Dermis blood vessel endothelial cell (primary cell): Measurements from ENCODE around the gene PDZD8. TPM values are rescaled to one million over a fixed set of nuclear protein-coding genes. Genes with fewer than 3 reads are reported as not detected.
"Not testable (repeated sequence)": the region's sequence is repeated elsewhere in the genome, so short reads cannot be mapped to it uniquely, and the experiment has no call there.

Experiments used
- DNase-seq: peaks from one replicate; pipeline ENCODE4 v3.0.0; 2010
- total RNA-seq: library from RNA; depleted of rRNA; stranded (reverse); fragments of >200 nt; gene quantifications from 2 replicates; pipeline ENCODE4 v1.2.3, GENCODE V29; 2014

The PDZD8 gene
- total RNA-seq, 1 donor from 2014 or later = 16.0 TPM

GRCh38 chr10:117290872-117291271, 84.4 kb downstream of the PDZD8 start:
- not testable (repeated sequence) for DNase-seq

DNA sequence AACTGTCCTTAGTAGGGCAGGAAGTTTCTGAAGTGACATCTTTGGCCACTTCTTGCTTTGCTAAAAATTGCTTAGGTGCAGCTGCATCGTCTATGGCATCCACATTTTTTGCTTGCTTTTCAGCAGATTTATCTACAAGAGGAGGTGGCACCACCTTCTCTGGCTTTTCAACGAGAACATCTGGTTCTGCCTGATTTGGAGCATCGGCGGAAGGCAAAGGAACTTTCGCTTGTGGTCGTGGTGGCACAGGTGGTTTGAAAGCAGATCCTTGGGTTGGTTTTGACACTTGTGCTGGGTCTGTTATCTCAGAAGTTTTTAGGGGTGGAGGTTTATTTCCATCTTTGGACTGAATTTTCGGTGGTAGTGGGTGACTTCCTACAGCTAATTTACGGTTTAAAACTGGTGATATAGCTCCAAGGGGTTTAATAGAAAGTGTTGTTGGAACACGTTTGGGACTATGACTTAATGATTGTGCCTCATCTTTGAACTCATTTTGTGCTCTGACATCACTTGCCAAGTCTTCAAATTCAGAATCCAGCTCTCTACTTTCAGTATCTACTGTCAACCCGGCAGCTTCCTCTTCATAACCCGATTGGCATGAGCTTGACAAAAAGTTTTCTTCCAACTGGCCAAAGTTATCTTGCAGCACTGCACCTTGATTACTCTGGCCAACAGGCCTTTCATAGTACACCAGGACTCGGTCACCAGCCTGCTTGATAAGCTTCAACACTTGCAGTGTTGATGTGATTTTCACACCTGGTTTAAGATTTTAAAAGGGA, 90.3 kb downstream of the PDZD8 start:
- DNase-seq = no peak

DNA sequence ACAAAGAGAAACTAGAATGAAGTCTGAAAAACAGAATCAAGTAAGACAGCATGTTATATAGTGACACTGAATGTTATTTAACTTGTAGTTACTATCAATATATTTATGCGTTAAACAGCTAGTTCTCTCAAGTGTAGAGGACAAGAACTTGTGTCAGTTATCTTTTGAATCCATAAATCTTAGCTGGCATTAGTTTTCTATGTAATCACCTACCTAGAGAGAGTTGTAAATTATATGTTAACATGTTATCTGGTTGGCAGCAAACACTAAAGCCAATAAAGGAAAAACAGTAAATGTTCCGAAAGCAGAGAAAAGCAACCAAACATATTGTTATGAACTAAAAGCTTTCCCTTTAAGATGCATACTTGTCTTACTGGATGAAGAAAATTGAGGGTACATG, 97.6 kb downstream of the PDZD8 start:
- no peak for DNase-seq

GRCh38 chr10:117275121-117275520, 100.1 kb downstream of the PDZD8 start:
- DNase-seq = no peak

DNA sequence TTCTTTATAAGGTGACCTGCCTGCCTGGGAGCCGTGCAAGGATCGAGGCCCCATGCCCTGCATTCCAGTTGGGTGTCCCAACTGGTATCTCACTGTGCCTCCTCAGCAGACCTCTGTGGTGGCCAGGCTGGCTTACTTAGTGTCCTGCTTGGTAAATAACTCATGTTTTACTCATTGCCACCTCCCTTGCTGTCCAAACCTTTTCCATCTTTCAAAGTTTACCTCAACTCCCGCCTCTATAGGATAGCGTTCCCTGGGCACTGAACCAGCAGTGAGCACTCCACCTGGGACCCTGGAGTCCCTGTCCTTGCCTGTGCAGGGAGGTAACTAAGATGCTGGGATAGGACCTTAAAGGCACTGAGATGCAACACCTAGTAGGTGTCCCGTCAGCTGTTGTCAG, 100.7 kb downstream of the PDZD8 start:
- DNase-seq = no peak

- DNase-seq = no peak
Measured at GRCh38 chr10:117273980-117274379, 101.3 kb downstream of the PDZD8 start.

DNA sequence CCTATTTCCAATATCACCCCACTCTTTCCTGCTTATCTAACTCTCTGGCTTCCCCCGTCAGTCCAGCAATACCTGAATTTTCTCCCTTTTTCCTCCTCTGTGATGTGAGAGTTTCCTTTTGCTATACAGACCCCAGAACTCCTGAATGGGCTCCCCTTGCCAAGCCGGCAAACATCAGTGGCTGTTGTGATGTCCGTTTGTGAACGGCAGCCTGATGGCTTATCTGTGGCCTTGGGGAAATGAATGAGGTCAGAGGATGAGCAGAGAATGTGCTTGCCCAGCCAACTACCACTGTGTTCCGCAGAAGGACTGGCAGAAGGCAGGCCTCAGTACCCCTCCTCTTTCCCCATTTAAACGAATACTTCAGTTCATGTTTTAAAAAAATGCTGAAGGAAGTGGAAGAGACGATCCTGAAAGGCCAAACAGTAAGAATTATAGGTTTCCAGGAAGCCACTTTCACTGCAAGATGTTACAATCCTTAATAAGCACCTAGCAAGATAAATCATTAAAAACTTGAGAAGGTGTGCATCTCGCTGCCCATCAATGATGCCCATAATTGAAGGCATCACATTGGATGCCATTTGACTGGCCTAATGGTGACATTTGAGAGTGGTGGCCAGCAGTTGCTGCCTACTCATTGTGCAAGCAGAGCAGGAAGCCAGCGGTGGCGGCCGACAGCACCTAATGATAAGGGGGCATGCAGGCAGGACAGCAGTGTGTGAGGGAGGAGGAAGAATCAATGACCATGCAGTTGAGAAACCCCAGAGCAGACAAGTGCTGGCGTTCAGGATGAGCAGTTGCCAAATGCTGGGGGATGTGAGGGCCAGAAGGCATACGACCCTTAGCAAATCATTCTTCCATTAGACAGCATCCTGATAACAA, 102.8 kb downstream of the PDZD8 start:
- no peak for DNase-seq

DNA sequence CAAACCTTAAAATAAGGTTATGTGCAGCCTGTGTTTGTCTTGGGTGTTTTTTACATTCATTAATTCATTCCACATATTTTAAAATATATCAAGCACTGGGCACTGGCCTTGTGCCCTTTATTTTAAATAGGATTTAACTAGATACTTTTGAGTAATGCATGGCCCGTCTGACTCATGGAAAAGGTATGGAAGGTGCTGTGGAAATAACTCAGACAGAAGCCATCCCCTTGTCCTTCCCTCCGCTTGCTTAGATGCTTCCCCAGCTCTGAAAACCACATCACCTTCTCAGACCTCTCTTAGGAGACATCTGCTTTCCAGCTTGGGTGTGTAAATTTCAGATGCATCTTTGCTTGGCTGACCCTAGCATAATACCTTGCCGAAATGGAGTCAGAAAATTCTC, 103.8 kb downstream of the PDZD8 start:
- no peak for DNase-seq

DNA sequence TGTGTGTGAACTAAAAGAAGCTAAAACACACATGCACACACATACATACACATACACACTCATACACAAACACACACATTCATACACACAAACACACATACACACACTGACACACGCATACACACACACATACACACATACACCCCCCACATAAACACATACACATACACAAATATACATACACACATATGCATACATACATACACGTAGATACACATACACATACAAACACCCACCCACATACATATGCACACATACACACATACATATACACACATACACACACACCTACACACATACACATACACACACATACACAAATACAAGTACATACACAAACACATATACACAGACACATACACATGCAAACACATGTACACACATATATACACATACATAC, 106.3 kb downstream of the PDZD8 start:
- DNase-seq = no peak

- no peak for DNase-seq
Measured at GRCh38 chr10:117268258-117268657, 107.0 kb downstream of the PDZD8 start.

GRCh38 chr10:117266812-117267211, 108.4 kb downstream of the PDZD8 start:
- no peak for DNase-seq

DNA sequence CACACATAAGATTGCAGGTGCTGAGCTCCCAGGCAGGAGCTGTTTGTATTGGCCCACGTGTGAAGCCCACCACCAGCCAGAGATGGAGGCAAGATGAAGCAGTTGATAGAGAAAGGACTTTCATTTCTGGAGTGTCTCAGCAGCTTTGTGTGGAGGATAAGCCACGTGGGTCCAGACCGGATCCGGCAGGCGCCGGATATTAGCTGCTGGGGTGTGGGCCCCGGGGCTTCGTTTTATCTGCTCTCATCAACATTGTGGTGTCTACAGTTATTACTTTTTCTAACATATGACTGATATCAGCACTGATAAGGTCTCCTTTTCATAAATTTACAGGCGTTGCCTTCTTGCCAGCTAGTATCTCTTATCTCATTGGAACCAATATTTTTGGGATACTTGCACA, 108.8 kb downstream of the PDZD8 start:
- no peak for DNase-seq

DNA sequence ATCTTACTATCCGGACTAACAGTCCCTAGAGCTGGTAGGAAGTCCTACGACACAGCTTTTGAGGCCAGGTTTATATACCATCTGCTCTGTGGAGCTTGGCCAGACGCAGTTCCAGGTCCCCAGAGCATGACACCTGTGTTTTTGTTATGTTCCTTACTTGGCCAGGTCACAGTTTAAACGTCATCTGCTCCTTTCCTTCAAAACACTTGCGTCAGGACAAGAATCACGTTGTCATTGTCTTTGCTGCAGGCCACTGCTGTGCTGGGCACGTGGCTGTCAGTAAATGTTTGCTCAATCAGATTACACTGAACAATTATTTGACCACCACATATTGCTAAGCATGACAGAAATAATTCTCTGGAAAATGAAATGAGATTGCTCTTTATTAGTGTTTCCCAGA, 110.5 kb downstream of the PDZD8 start:
- no peak for DNase-seq

GRCh38 chr10:117262903-117263293, 112.3 kb downstream of the PDZD8 start:
- DNase-seq = no peak

GRCh38 chr10:117262291-117262902, 112.8 kb downstream of the PDZD8 start:
- DNase-seq = no peak

- no peak for DNase-seq
Measured at GRCh38 chr10:117261501-117261900, 113.7 kb downstream of the PDZD8 start.

GRCh38 chr10:117260084-117260483, 115.2 kb downstream of the PDZD8 start:
- no peak for DNase-seq

DNA sequence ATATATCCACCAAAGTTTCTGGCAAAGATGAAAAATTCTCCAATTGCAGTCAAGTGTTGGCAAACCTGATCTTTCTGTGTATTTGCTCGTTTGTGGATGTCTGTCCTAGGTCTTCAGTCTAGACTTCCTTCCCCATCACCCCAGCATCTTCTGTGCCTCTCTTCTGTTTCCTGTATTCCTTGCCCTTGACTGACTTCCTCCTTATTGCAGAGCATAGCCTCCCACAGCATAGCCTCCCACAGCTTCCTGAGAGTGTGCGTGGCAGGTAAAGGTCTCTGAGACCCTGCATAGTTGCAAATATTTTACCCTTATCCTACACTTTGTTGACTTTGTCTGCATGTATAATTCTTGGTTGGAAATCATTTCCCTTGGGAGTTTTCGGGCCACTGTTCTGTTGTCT, 116.0 kb downstream of the PDZD8 start:
- no peak for DNase-seq

GRCh38 chr10:117257721-117258120, 117.5 kb downstream of the PDZD8 start:
- no peak for DNase-seq

DNA sequence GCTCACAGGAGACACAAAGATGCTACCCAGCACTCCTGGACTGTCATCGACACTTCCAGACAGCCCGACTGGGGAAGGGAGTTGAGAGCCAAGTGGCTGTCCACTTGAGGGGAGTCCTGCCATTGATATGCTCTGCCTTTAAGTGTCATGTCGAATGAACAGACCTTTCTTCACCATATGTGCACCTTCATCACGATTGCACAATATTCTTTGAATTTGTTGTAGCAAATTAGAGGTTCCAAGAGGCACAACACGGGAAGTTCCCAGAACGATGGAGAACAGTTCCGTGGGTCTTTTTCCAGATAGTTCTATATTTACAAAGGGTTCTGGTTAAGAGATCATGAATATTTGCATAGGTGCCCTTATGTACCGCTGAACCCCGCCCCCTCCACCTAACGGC, 118.3 kb downstream of the PDZD8 start:
- DNase-seq = no peak

DNA sequence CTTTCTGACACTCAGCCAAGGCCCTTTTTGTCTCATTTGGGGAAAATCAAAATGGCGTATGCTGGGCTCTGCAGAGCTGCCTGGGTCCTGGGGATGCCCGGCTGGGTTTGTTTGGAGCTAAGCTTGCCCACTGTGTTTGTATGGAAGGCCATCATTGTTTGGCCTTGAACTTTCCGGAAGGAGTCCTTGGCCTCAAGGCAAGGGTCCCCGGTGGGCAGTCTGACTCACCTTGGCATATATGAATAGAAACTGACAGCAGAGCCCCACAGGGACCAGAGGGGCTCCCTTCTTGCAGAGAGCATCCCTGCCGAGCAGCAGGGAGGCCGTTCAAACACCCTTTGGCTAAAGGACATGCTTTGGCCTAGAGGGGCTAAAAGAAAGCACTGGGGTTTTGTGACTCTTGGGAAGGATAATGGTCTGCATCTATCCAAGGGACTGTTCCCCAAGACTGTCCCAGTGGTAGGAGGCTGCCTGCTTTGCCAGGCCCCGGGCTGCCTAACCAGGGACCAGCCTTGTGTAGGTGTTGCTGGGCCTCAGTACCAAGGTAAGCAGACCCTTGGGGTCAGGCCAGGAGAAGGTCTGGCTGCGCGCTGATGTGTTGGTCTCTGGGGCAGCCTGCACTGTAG, 119.3 kb downstream of the PDZD8 start:
- DNase-seq = no peak

GRCh38 chr10:117254774-117255735, 120.2 kb downstream of the PDZD8 start:
- DNase-seq = no peak
